Breast epithelium (tissue), 3 donors: ENCODE measurements around the gene FRMD4A.

Experiments
- POLR2A ChIP-seq: fragments of 450-650 bp; IDR thresholded peaks from one replicate; pipeline ENCODE4 v1.6.1; 2016; ENCODE audit warnings: antibody characterized with exemption, mild to moderate bottlenecking, moderate library complexity
- TF ChIP-seq, protein P1 (sequence below), 3 donors: fragments of 450-650 bp; IDR thresholded peaks; one replicate each; pipeline ENCODE4 v1.5.1; 2016 to 2017; ENCODE audit warnings: antibody characterized with exemption in 3 of 3, mild to moderate bottlenecking in 3 of 3, moderate library complexity in 3 of 3

DNA sequence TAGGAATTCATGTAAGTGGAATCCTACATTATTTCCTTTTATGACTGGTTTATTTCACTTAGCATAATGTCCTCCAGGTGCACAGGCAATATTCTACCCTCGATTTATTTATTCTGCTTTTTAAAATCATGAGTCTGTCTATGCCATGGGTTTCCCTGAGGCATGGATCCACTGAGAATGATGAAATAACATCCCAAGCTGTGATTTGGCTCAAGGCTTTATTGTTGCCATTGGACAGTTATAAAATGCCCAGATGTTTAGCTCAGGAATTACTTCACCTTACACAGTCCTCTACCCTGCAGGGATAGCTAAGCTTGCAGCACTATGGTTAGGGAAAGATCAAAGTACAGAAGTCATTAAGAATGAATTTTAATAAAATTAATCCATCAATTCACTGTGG, 219.5 kb downstream of the FRMD4A start:
- TF ChIP-seq POLR2A, result no peak
- TF ChIP-seq, protein P1, sequence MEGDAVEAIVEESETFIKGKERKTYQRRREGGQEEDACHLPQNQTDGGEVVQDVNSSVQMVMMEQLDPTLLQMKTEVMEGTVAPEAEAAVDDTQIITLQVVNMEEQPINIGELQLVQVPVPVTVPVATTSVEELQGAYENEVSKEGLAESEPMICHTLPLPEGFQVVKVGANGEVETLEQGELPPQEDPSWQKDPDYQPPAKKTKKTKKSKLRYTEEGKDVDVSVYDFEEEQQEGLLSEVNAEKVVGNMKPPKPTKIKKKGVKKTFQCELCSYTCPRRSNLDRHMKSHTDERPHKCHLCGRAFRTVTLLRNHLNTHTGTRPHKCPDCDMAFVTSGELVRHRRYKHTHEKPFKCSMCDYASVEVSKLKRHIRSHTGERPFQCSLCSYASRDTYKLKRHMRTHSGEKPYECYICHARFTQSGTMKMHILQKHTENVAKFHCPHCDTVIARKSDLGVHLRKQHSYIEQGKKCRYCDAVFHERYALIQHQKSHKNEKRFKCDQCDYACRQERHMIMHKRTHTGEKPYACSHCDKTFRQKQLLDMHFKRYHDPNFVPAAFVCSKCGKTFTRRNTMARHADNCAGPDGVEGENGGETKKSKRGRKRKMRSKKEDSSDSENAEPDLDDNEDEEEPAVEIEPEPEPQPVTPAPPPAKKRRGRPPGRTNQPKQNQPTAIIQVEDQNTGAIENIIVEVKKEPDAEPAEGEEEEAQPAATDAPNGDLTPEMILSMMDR (IDR thresholded peaks at IDR 0.05), result no peak
